Measurements from ENCODE around the gene EIF2AK2.
A peak's percentile ranks its signal among the peaks of the same experiment; 100 is the strongest.

Gene EIF2AK2

GRCh38 chr2:37168217-37168981 lies 11.6 kb upstream of the EIF2AK2 start:
- DNase-seq = peak; percentile 37

- no peak for DNase-seq
Observed at GRCh38 chr2:37167636-37168180, 10.9 kb upstream of the EIF2AK2 start.

- no peak for DNase-seq
Observed at GRCh38 chr2:37164757-37165156, 8.0 kb upstream of the EIF2AK2 start.

- DNase-seq = peak; percentile 53
Observed at GRCh38 chr2:37156071-37156856, 516 bp downstream of the EIF2AK2 start.

DNA sequence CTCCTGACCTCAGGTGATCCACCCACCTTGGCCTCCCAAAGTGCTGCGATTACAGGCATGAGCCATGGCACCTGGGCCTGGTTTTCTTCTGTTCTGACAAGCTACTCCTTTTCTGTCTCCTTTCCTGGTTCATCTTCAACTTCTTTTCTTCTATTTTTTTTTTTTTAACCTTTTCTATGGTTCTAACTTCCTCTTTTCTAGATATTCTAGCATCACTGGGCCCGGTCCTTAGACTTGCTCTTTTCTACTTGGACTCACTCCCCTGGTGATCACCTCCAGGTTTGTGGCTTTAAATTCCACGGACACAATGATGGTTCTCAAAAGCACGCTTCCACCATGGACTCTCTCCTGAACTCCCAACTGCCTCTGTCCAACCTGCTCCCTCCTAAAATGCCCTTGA lies 2.0 kb downstream of the EIF2AK2 start:
- no peak for DNase-seq

DNA sequence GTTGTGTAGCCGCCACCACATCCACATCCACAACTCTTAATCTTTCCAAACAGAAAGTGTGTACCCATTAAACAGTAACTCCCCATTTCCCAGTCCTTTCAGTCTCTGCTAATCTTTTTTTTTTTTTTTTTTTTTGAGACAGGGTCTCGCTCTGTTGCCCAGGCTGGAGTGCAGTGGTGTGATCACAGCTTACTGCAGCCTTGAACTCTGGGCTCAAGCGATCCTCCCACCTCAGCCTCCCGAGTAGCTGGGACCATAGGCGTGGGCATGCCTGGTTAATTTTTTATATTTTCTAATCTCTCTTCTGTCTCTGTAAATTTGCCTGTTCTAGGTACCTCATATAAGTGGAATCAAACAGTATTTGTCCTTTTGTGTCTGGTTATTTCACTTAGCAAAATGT lies 3.6 kb downstream of the EIF2AK2 start:
- no peak for DNase-seq

GRCh38 chr2:37149626-37150322 lies 7.0 kb downstream of the EIF2AK2 start:
- DNase-seq = no peak

DNA sequence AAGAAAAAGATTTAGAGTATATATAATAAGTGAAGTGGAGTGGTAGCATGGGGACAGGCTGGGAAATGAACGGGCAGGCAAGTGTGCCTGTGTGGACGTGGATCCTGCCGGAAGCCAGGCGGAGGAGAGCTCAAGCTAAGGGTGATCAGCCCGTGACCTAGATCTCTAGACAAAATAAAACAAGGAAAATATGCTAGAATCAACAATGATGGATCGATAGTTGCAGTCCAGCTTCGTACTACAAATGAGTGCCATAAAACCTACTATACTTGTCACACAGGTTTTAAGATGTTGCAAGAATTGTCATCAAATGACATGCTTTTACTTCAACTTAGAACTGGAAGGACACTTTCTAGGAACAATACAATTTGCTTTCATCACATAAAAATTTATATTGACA lies 8.5 kb downstream of the EIF2AK2 start:
- DNase-seq = no peak

- DNase-seq = no peak
Observed at GRCh38 chr2:37146062-37146461, 10.7 kb downstream of the EIF2AK2 start.

DNA sequence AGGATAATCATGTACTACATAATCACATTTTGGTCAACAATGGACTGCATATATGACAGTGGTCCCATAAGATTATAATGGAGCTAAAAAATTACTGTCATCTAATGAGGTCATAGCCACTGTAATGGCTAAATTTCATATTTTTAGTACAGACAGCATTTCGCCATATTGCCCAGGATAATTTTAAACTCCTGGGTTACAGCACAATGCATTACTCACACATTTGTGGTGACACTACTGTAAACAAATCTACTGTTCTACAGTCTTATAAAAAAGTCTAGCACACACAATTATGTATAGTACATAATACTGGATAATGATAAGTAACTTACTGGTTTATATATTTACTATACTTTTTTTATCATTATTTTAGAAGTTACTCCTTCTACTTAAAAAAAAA lies 12.8 kb downstream of the EIF2AK2 start:
- DNase-seq = peak; percentile 44

DNA sequence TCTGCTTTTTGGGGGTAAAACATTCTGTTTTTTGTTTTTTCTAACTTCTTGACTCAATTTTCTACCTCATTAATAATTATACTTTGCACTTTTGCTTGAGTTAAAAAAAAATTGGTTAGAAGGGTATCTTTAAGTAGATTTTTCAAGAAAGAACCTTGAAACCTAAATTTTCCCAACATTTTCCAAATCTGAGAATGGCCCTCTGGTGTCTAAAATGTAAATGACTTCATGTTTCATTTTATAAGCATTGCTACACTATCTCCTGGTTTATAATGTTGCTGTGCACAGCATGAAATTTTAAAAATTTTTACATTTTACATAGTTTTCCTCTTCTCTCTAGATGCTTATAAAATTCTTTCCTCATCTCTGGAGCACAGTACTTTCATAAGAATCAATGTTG lies 14.2 kb downstream of the EIF2AK2 start:
- DNase-seq = no peak

DNA sequence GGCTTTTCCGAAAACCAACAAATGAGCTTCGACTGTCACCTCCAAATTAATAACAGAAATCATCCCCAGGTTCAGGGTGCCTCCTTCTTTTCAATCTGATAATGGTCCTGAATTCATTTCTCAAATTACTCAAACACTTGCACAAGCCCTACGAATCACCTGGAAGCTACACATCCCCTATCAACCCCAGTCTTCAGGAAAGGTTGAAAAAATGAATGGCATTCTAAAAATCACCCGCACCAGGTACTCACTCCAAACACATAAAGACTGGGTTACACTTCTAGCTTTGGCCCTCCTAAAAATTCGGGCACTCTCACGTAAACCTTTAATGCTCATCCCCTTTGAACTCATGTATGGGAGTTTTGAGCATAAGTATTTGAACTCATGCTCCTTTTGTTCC lies 23.9 kb downstream of the EIF2AK2 start:
- no peak for DNase-seq

- no peak for DNase-seq
Observed at GRCh38 chr2:37125416-37125815, 31.4 kb downstream of the EIF2AK2 start.

- no peak for DNase-seq
Observed at GRCh38 chr2:37119157-37119556, 37.6 kb downstream of the EIF2AK2 start.

- no peak for DNase-seq
Observed at GRCh38 chr2:37117566-37117965, 39.2 kb downstream of the EIF2AK2 start.

DNA sequence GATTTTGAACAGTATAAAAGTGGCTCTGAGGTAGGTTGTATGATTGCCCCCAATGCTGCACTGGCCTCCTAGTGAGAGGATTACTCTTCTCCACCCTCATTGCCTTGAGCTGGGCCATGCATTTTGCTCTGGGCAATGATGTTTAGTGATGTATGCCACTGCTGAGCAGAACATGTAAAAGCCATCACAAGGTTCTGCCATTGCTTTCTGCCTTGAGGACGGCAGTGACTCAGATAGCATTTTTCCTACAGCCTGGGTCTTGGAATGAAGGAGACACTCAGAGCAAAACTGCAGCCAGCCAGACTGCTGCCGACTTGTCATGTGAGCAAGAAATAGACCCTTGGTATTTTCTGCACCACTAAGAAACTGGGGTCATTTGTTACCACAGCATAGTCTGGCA lies 44.8 kb downstream of the EIF2AK2 start:
- no peak for DNase-seq

DNA sequence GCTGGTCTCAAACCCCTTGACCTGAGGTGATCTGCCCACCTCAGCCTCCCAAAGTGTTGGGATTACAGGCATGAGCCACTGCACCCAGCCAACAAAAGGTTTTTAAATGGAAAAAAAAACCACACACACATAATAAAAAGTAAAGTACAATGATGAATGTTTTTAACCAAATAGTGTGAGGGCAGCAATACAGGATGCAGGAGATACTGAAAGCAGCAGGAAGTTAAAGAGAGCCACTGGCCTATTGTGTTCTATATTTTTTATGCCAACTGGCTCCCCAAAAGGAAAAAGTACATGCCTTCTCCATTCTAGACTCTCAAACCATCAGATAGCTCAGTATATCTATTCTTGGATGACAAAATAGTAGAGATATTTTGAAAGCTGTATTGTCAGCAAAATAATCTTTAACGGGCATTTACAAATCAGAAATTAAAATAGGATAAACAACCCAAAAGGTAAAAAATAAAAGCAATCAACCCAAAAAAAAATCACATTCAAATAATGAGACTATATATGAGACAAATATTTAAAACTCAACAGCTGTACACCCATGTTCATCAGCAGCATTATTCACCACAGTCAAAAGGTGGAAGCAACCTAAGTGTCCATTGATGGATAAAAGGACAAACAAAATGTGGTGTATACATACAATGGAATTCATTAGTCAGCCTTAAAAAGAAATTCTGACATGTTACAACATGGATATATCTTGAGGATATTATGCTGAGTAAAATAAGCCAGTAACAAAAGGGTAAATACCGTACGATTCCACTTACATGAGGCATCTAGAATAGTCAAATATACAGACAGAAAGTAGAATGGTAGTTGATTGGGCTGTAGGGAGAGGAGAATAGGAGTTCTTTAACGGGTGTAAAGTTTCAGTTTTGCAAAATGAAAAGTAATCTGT lies 46.2 kb downstream of the EIF2AK2 start:
- DNase-seq = no peak

DNA sequence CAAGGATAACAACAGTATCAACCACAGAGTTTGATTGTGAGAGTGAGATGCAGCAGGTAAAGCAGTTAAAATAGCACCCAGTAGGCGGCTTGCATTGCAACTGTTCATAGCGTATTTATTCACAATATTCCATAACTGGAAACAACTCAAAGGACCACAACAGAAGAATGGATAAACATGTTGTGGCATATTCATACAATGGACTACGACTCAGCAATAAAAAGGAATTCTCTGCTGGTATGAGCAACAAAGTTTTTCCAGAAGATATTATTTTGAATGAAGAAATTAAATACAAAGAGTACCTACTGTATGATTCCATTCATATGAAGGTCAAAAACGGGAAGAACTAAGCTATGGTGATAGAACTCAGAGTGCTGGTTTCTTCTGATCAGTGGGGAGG lies 47.3 kb downstream of the EIF2AK2 start:
- no peak for DNase-seq

- DNase-seq = no peak
Observed at GRCh38 chr2:37105150-37105549, 51.6 kb downstream of the EIF2AK2 start.

DNA sequence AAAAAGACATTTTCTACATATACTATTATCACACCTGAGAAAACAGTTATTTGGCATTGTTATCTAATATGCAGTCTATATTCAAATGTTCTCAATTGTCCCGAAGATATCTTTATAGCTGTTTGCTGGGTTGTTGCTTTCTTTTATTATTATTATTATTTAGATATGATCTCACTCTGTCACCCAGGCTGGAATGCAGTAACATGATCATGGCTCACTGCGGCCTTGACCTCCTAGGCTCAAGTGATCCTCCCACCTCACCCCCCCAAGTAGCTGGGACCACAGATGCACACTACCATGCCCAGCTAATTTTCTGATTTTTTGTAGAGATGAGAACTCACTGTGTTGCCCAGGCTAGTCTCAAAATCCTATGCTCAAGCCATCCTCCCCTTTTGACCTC lies 52.6 kb downstream of the EIF2AK2 start:
- no peak for DNase-seq

DNA sequence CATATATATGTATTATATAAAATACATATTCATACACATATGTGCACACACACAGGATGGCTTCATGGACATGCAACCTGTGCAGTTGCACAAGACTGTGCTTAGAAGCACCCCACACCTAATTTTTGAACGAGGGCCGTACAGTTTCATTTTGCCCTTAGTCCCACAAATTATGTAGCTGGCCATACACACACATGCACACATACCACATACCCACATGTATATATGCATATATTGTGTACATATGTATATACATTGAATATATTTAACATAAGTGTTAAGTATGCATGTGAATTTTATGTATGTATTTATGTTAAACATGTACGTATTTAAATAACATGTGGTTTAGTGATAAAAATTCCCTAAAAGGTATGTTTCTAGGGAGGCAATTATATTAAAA lies 54.2 kb downstream of the EIF2AK2 start:
- DNase-seq = no peak

GRCh38 chr2:37100054-37100453 lies 56.7 kb downstream of the EIF2AK2 start:
- DNase-seq = no peak

Data from fibroblast of skin of right quadriceps (primary cell).